HG02884 (cell line): Measurements from ENCODE around the gene NBPF20.
"Not testable (repeated sequence)": the region's sequence is repeated elsewhere in the genome, so short reads cannot be mapped to it uniquely, and the experiment has no call there.

ENCODE experiments used
- ATAC-seq: cut with Tn5 transposase; IDR thresholded peaks from one replicate; pipeline ENCODE4 v1.9.1; 2021; ENCODE audit warnings: mild to moderate bottlenecking, moderate library complexity; ENCODE audit not compliant: unreplicated experiment

NBPF20 gene, protein sequence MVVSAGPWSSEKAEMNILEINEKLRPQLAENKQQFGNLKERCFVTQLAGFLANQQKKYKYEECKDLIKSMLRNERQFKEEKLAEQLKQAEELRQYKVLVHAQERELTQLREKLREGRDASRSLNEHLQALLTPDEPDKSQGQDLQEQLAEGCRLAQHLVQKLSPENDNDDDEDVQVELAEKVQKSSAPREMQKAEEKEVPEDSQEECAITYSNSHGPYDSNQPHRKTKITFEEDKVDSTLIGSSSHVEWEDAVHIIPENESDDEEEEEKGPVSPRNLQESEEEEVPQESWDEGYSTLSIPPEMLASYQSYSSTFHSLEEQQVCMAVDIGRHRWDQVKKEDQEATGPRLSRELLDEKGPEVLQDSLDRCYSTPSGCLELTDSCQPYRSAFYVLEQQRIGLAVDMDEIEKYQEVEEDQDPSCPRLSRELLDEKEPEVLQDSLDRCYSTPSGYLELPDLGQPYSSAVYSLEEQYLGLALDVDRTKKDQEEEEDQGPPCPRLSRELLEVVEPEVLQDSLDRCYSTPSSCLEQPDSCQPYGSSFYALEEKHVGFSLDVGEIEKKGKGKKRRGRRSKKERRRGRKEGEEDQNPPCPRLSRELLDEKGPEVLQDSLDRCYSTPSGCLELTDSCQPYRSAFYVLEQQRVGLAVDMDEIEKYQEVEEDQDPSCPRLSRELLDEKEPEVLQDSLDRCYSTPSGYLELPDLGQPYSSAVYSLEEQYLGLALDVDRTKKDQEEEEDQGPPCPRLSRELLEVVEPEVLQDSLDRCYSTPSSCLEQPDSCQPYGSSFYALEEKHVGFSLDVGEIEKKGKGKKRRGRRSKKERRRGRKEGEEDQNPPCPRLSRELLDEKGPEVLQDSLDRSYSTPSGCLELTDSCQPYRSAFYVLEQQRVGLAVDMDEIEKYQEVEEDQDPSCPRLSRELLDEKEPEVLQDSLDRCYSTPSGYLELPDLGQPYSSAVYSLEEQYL (N-terminal part only)

DNA sequence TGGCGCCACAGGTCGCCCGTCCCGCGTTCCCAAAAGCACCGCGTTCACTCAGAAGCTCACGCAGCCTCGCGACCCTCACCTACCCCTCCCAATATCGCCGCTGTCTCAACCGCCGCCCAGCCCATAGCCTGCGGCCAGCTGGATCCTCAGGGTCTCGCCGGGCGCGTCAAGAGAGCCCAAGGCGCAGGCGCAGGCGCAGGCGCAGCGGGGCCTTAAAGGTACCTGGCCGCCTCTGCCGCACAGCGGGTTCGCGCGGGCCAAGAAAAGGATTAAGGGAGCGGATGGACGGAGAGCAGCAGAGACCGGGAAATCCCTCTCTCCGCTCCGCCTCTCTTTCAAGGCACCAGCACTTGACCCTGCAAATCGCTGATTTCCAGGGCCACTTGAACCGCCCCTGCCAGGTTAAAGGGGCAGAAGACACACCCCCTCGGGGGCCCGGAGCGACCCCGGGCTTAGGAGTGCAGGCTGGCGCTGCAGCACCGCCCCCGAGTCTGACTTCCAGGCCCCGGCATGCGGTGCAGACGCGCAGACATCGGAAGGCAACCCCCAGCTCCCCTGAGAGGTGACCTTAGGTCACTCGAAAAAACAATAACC lies at the start of gene NBPF20:
NBPF20 (minus strand) TSS at position 168 of the 594 bp plus-strand sequence. CDS start 20,331 bp downstream, outside the sequence.
- peak; percentile 88 for ATAC-seq

DNA sequence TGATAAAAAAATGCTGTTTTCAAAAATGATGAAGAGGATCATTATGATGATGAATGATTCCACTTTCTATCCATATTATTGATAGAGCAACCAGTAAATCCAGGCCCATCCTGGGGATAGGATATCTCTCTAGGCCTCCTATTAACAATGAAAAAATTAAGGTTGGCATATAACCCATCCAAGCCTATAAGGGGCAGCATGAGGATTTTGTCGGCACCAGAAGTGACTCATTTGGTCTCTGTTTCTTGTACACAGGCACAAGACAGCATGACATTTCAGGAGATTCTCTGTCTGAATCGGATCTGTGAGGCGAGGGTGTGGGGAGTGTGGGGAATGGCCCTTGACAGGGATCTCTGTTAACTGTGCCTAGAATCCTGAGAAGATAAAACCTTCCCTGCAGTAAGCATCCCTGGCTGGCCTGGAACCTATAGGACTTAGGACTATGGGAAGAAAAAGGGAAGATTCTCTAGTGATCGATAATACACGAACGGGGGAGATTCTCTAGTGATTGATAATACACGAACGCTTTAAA lies 49.5 kb upstream of the NBPF20 start:
- not testable (repeated sequence) for ATAC-seq

DNA sequence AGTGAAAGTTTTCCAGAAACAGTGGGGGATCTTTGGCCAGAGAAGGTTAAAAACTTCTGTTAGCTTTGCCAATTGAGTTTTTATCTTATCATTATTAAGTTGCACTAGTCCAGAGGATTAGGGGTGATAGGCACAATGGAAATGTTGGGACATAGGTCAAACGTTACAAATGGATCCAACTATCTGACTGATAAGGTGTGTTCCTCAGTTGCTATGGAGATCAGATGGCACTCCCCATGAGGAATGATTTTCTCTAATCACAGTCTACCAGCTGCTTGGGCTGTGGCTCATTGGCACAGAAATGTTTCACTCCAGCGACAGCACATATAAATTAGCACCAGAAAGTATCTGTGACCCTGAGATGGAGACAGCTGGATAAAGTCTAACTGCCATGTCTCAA lies 47.3 kb upstream of the NBPF20 start:
- ATAC-seq = not testable (repeated sequence)

DNA sequence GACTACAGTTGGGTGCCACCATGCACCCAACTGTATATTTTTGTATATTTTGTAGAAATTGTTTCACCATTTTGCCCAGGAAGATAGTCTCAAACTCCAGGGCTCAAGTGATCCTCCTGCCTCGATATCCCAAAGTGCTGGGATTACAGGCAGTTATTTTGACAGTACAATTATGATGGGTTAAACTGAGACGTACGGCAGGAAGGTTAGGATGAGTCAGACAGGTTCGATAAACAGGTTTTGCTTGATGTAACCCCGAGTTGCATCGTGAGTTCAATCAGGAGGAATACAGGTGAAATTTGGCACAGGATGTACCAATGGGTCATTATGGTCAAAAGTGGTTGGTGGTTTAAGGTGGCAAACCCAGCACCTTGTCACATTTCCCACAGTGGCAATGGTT lies 46.0 kb upstream of the NBPF20 start:
- ATAC-seq = not testable (repeated sequence)

DNA sequence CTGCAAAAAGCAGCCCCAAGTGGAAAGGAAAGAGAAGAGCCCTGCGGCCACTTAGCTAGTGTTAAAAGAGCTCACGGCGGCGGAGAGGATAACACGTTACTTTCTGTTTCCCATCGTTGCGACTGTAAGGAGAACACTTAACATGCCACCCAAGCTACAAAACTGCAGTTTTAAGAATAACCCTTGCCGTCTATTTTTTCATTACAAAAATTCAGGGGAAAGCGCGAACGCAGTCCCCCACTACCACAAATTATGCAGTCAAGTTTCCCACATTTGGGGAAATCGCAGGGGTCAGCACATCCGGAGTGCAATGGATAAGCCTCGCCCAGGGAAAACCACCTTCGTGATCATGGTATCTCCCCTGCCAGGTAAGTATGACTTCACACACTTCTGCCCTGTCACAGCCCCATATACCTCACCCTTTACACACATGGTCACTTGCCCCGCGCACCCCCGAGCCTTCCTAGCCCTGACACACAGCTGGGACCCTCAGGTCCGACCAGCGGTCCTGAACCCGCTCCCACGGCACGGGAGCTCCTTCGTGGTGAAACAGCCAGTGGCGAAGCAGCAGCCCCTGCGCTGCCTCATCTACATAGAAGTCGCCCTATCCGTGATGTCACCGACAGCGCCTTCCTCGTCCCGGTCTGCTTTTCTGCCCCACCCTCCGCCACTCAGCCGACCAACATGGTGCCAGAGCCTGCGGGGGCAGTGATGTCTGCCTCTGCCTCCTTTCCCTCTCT lies 40.2 kb upstream of the NBPF20 start:
- ATAC-seq = peak; percentile 82

DNA sequence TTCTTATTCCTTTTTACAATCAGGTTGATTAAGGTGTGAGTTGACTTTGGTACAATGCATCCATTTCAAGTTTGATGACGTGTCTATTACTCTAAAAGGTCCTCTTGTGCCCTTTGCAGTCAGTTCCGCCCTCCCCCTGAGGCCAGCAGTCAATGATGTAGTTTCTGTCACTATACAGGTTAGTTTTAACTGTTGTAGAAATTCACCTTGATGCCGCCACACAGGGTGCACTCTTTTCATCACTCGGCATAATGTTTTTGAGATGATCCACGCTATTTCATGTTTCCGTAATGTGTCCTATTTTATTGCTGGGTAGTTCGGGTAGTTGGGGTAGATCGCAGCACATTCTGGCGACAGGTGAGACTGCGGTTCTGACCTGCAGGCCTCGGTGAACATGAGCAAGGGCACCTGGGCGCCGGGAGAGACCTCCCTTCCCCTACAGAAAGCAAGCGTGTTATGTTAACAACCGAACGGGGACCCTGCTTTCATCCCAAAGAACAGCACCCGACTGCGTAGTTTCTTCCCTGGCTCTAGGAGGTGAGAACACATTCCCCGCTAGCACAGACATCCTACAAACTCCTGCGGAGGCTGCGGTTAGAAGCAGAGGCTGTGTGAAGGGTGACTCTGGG lies 39.4 kb upstream of the NBPF20 start:
- peak; percentile 11 for ATAC-seq

DNA sequence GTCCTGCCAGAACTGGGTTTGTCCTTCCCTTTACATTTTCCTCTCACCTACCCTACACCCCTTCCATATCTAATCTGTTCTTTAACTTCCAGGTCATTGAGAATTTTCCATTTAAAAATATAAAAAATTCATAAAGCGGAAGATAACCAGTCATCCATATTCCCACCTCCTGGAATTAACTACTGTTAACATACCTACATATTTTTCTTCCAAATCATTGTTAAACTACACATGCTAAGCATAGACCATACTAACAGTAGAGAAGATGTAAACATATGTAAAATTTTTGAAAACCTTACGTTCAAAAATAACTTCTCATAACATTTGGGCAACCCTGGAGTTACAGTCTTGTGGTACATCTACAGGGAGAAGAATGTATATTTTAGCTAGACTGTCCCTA lies 38.6 kb upstream of the NBPF20 start:
- ATAC-seq = not testable (repeated sequence)

DNA sequence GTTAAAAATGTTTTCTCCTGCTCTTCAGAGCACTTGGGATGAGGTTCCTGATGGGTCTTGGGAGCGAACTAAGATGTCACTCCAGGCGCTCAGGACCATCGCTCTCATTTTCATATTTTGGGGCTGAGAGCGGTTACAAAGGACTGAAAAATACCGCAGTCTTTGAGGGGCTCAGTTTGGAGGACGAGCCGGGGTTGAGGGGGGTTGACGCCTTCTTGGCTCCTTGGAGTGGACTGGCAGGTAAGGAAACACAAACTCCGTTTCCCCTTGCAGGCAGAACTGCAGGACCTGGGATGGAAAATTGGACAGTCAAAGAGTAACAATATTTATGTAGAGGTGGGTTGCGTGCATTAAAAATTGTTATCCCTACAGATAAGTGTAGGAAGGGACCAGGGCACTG lies 35.3 kb upstream of the NBPF20 start:
- not testable (repeated sequence) for ATAC-seq

DNA sequence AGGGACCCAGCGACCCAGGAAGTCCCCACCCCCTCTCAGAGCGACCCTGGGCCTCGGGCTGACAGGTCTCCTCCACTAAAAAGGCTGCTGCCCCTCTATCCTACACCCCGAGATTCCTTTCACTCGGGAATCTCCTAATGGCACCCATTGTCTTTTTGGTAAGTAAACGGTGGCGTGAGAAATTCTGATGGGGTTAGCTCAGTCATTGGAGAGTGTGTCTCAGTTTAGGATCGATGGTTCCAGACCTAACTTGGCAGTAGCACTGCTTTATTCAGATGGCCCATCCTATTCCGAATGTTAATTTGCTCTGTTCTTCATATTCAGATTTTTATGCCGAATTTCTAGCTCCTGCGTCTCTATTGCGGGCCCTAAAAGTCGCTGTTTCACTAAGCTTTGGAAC lies 34.6 kb upstream of the NBPF20 start:
- not testable (repeated sequence) for ATAC-seq

DNA sequence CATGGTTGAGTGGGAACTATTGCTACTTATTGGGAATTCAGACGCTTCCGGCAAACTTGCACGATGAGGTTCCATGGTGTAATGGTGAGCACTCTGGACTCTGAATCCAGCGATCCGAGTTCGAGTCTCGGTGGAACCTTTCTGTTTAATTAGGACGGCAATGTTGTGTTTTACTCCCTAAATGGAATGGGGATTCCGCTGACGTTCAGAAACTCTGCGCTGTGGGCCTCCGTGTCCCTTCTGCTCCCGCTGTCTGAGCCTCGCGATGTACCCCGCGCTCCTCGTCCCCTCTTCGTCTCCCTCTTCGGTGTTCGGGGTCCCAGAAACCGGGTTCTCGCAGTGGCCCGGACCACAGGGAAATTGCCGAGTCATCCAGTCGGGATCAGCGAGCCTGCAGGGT lies 34.2 kb upstream of the NBPF20 start:
- not testable (repeated sequence) for ATAC-seq

DNA sequence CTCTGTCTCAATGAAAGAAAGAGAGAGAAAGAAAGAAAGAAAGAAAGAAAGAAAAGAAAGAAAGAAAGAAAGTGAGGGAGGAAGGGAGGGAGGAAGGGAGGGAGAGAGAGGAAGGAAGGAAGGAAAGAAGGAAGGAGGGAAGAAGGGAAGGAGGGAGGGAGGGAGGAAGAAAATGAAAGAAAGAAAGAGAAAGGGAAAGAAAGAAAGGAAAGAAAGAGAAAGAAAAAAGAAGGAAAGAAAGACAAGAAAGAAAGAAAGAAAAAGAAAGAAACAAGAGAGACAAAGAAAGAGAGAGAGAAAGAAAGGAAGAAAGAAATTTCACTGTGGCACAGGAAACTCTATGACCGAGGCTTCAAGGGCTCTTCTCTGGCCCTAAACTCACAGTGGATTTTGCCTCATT lies 33.7 kb upstream of the NBPF20 start:
- ATAC-seq = not testable (repeated sequence)

DNA sequence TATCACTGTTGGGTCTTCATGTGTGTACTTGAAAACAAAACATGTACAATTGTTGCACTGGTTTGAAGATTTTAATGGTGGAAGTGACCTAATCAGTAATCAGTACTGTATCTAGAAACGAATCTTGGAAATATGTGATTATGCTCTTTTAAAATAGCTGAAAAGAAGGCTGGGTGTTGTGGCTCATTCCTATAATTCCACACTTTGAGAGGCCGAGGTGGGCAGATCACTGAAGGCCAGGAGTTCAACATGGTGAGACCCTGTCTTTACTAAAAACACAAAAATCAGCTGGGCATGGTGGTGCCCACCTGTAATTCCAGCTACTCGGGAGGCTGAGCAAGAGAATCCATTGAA lies 29.4 kb upstream of the NBPF20 start:
- not testable (repeated sequence) for ATAC-seq

DNA sequence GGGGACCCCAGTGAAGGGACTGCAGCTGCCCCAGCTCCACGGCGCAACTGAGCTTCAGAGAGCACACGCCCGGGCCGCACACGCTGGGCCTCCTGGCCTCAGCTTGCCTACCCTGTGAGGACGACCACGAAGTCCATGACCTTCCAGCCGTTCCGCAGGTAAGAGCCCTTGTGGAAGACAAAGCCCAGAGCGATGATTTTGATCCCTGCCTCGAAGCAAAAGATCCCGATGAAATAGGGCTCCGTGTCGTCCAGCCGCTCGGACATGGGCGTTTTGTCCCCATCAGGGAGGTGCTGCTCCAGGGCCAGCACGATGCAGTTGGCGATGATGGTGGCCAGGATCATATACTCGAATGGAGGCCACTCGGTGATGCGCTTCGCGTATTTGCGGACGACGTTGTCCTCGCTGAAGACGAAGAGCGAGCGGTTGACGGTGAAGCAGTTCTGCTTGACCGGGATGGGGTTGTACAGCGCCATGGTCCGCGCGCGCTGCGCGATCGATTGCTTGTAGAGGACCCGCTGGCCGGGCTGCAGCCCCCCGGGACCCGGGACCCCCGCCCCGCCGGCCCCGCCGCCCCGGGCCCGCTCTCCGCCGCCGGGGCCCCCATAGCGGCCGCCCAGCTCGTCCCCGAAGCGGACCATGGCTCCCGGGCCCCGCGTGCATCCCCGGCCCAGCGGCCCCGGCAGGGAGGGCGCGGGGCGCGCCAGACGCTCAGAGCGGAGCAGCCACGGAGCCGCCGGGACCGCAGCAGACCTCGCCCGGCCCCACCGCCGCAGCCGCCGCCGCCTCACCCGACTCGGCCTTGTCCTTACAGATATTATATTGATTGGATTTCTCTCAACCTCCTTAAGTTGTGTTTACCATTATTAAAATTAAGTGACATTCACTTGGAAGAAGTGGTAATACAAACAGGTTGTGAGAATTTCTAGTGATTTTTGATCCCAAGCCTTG lies 28.7 kb upstream of the NBPF20 start:
- not testable (repeated sequence) for ATAC-seq

DNA sequence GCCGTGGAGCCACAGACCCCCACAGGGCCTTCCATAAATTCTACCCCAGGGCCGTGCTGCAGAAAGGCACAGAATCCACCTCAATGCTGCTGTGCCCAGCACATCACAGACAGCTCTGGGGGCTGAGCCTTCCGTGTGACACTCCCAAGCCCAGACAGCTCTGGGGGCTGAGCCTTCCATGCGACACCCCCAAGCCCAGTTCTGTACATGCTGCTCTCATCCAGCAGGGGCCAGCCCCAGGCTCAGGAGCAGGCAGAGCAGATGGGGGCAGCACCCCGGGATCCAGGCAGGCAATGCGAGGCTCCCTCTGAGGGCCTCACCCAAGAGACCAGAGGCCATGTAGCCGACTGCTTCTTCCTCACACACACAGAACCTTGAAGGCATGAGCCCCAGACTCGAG lies 27.1 kb upstream of the NBPF20 start:
- not testable (repeated sequence) for ATAC-seq

DNA sequence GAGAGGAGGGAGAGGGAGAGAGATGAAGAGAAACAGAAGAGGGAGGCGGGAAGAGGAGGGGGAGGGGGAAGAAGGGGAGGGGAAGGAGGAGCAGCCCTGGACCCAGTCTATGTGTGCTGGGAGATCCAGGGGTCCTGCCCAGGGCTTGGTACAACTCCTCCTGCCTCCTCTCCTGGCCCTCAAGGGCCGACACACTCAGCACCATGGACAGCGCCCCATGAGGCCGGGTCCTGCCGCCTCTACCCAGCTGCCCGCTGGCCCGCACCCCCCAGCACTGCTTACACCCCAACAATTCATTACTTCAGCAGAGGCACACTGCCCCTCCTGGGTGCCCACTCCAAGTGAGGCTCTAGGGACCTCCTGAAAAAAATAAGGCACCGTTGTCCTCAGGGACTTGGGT lies 26.5 kb upstream of the NBPF20 start:
- ATAC-seq = not testable (repeated sequence)

DNA sequence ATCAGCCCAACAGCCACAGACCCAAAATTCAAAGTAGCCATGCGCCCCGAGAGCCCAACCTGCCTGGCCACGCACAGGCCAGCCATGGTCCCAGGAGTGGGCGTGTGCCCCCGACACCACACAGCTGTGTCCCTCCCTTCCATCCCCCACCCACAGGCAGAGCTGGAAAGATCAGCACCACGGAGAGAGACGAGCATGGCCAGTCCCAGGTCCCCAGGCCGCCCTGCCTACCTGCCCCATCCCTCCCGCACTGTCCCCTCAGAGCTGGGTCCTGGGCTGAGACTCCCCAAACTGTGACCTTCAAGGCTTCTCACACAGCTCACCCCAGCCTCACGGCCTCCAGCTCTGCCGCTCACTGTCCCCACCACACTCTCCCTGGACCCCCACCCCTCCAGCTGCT lies 19.8 kb upstream of the NBPF20 start:
- not testable (repeated sequence) for ATAC-seq

DNA sequence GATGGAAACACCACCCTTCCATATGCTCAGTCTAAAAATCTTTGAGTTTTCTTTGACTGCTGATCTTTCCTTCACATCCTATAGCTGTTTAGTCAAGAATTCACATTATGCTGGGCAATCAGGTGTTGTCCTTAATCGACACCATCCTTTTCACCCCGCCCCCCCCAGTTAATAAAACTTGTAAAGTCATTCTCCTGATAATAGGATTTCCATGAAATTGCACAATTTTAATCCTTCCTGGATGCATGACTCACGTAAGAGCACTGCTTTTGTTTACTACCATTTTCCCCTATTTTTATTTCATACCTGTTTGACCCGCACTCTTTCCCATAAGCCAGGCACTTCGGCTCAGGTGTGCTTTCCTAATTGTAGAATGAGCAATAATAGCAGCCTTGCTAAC lies 16.9 kb upstream of the NBPF20 start:
- ATAC-seq = not testable (repeated sequence)

DNA sequence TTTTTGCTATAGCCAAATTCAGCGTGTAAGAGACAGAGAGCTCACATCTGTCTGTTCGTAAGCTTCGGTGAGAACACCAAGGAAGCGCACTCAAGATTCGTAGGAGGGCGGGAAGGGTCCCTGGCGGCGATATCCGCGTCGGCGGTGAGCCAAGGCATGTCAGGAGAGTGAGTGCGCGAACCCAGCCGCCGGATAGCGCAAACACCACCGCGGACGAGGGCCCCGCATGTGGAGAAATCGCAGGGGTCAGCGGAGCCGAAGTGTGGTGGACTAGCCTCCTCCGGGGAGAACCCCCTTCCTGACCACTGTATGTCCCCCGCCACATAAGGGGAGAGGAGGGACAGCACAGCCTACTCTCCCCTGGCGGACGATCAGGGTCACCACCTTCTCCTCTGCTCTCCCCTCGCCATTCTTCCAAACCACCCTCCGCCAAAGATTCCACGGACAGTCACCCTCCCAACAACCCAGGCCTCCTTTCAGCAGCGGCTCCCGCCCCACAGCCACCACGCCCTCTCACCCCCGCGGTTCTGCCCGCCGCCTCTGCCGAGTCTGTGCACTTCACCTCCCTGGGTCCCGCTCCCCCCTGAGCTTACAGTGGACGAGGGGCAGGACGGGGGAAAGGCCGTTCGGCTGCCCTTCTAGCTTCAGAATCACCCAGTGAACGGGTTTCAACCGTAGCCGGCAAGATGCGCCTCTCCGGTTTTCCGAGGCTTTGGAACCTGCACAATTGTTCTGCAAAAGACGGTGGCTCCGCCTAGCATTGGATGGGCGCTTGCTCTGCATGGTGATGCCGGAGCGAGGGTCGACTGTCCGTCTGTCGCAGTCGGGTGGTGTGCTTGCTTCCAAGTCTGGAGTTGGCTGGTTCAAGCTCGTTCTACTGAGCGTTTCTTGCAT lies 6.2 kb upstream of the NBPF20 start:
- not testable (repeated sequence) for ATAC-seq
